ENCODE data around the gene ZCCHC18. TPM values are rescaled to one million over a fixed set of nuclear protein-coding genes. Genes with fewer than 3 reads are reported as not detected.
"Not testable (repeated sequence)": the region's sequence is repeated elsewhere in the genome, so short reads cannot be mapped to it uniquely, and the experiment has no call there.

ZCCHC18 gene
- total RNA-seq, 1 donor from 2014 or later: 0.52 TPM

DNA sequence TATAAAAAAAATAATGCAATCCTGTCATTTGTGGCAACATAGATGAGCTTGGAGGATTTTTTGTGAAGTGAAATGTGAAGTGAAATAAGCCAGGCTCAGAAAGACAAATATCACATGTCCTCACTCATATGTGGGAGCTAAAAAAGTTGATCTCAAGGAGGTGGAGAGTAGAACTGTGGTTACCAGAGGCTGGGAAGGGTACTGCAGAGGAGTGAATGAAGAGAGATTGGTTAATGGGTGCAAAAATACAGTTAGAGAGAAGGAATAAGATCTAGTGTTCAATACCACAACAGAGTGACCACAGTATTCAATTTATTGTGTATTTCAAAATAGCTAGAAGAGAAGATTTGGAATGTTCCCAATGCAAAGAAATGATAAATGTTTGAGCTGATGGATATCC, 13.4 kb upstream of the ZCCHC18 start:
- no peaks in the 10 kb centered on the region for H3K36me3 ChIP-seq (ENCODE audit: control insufficient read depth in 3 of 3, insufficient read depth in 3 of 3, low read length in 3 of 3)
- no peak overlapping the region for H3K27ac ChIP-seq (ENCODE audit: low read depth, low read length)
- H3K4me1 ChIP-seq (ENCODE audit: control insufficient read depth in 3 of 3, insufficient read depth in 3 of 3, low read length in 3 of 3): no peaks in the 10 kb centered on the region
- no peaks in the 10 kb centered on the region for H3K9me3 ChIP-seq (ENCODE audit: control insufficient read depth in 3 of 3, low read length in 3 of 3)
- H3K4me3 ChIP-seq (ENCODE audit: low read length in 3 of 3): no peak overlapping the region
- no peak overlapping the region for H3K9ac ChIP-seq (ENCODE audit: low read depth in 1 of 3, low read length in 3 of 3)
- peaks cover 0 to 8% (median 0%) of the 10 kb centered on the region in 3 donors for H3K27me3 ChIP-seq (ENCODE audit: control insufficient read depth in 3 of 3, insufficient read depth in 3 of 3, low read length in 3 of 3)

GRCh38 chrX:104104676-104105075, 7.6 kb upstream of the ZCCHC18 start:
- Histone ChIP-seq H3K4me3 (ENCODE audit: low read length in 3 of 3) (no peak overlapping the region), H3K9me3 (ENCODE audit: control insufficient read depth in 3 of 3, low read length in 3 of 3) (peaks cover 0 to 2% (median 0%) of the 10 kb centered on the region in 3 donors), H3K9ac (ENCODE audit: low read depth in 1 of 3, low read length in 3 of 3) (no peak overlapping the region), H3K4me1 (ENCODE audit: control insufficient read depth in 3 of 3, insufficient read depth in 3 of 3, low read length in 3 of 3) (no peaks in the 10 kb centered on the region), H3K27ac (ENCODE audit: low read depth, low read length) (no peak overlapping the region), H3K36me3 (ENCODE audit: control insufficient read depth in 3 of 3, insufficient read depth in 3 of 3, low read length in 3 of 3) (no peaks in the 10 kb centered on the region), H3K27me3 (ENCODE audit: control insufficient read depth in 3 of 3, insufficient read depth in 3 of 3, low read length in 3 of 3) (peaks cover 0 to 12% (median 0%) of the 10 kb centered on the region in 3 donors)

DNA sequence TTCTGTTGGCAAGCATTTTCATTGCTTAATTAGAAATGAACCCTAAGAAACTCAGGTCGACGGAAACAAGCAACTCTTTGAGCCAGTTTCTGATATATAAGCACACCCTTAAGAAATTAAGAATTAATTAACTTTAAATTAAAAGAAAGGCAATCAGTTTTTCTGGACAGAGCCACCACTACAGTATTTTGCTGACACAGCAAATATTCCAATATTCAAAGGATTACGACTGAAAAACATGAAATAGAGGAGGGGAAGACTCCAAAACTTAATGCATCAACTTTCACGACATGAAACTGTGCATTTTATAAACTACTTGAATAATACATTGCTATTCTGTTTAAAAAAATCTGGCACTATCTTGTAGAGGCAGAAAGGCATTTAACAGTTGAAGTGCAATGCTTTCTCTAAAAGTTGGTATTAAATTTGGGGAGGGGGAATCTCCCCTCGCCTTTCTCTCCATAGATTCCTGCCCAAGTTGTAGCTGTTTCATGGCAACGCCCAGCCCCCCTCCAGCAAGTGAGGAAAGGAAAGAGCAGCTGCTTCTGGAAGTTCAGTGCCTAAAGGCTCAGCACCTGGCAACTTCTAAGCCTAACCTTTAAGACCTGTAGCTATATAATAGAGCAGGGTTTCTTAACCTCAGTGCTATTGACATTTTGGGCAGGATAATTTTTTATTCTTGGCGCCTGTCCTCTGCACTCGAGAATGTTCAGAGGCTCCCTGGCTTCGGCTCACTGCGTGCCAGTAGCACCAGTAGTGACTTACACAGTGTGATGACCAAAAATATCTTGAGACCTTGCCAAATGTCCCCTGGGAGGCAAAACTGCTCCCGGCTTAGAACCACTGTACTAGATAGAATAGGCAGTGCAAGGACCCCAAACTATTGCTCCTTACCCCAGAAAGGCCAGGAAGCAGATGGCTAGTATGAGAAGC, 6.7 kb upstream of the ZCCHC18 start:
- H3K36me3 ChIP-seq (ENCODE audit: control insufficient read depth in 3 of 3, insufficient read depth in 3 of 3, low read length in 3 of 3): no peaks in the 10 kb centered on the region
- H3K4me1 ChIP-seq (ENCODE audit: control insufficient read depth in 3 of 3, insufficient read depth in 3 of 3, low read length in 3 of 3): no peaks in the 10 kb centered on the region
- no peak overlapping the region for H3K4me3 ChIP-seq (ENCODE audit: low read length in 3 of 3)
- H3K27me3 ChIP-seq (ENCODE audit: control insufficient read depth in 3 of 3, insufficient read depth in 3 of 3, low read length in 3 of 3): peaks cover 0 to 12% (median 0%) of the 10 kb centered on the region in 3 donors
- H3K27ac ChIP-seq (ENCODE audit: low read depth, low read length): no peak overlapping the region
- H3K9ac ChIP-seq (ENCODE audit: low read depth in 1 of 3, low read length in 3 of 3): no peak overlapping the region
- peaks cover 0 to 2% (median 0%) of the 10 kb centered on the region in 3 donors for H3K9me3 ChIP-seq (ENCODE audit: control insufficient read depth in 3 of 3, low read length in 3 of 3)

- Histone ChIP-seq H3K4me3 (ENCODE audit: low read length in 3 of 3) (no peak overlapping the region), H3K36me3 (ENCODE audit: control insufficient read depth in 3 of 3, insufficient read depth in 3 of 3, low read length in 3 of 3) (no peaks in the 10 kb centered on the region), H3K27me3 (ENCODE audit: control insufficient read depth in 3 of 3, insufficient read depth in 3 of 3, low read length in 3 of 3) (peaks cover 0 to 18% (median 0%) of the 10 kb centered on the region in 3 donors), H3K9me3 (ENCODE audit: control insufficient read depth in 3 of 3, low read length in 3 of 3) (peaks cover 0 to 2% (median 0%) of the 10 kb centered on the region in 3 donors), H3K9ac (ENCODE audit: low read depth in 1 of 3, low read length in 3 of 3) (no peak overlapping the region), H3K27ac (ENCODE audit: low read depth, low read length) (no peak overlapping the region), H3K4me1 (ENCODE audit: control insufficient read depth in 3 of 3, insufficient read depth in 3 of 3, low read length in 3 of 3) (peaks cover 2 to 6% (median 5%) of the 10 kb centered on the region in 3 donors)
These were observed 3.4 kb upstream of the ZCCHC18 start for GRCh38 chrX:104108955-104109354.

DNA sequence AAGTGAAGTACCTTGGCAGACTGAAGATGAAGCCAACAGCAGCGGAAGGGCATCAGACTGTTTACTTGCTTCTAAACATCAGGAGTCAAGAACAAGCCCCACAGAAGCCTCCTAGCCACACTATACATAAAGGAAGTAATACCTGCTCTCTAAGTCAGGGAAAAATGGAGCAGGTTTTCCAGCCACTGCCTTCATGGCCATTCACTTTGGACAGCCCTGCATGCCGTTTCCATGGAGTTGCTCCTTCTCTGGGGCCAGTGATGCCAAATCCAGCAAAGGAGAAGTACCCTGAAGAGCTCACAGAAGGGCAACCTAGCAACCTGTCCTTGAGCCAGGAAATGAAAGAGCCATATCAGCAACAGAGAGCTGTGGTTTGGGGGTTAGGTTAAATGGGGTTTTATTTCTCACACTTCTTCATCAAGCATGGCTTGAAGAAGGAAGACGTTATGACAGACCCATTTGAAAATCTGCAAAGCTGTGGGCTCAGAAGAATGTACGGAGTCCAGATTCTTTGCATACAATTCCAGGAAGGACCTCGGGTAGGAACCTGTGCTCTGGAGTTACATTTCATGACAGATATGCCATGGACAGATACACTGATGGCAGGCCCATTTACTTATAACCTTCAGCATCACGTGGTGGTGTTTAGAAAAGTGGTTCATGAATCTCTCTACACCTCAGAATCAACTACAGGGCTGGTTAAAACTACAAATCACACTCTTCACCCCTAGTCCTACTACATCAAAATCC, 1.7 kb upstream of the ZCCHC18 start:
- not testable (repeated sequence) for H3K27ac ChIP-seq (ENCODE audit: low read depth, low read length); H3K36me3 ChIP-seq (ENCODE audit: control insufficient read depth in 3 of 3, insufficient read depth in 3 of 3, low read length in 3 of 3); H3K4me3 ChIP-seq (ENCODE audit: low read length in 3 of 3); H3K4me1 ChIP-seq (ENCODE audit: control insufficient read depth in 3 of 3, insufficient read depth in 3 of 3, low read length in 3 of 3); H3K9ac ChIP-seq (ENCODE audit: low read depth in 1 of 3, low read length in 3 of 3); H3K9me3 ChIP-seq (ENCODE audit: control insufficient read depth in 3 of 3, low read length in 3 of 3)
- H3K27me3 ChIP-seq (ENCODE audit: control insufficient read depth in 3 of 3, insufficient read depth in 3 of 3, low read length in 3 of 3): peaks cover 0 to 18% (median 0%) of the 10 kb centered on the region in 3 donors

DNA sequence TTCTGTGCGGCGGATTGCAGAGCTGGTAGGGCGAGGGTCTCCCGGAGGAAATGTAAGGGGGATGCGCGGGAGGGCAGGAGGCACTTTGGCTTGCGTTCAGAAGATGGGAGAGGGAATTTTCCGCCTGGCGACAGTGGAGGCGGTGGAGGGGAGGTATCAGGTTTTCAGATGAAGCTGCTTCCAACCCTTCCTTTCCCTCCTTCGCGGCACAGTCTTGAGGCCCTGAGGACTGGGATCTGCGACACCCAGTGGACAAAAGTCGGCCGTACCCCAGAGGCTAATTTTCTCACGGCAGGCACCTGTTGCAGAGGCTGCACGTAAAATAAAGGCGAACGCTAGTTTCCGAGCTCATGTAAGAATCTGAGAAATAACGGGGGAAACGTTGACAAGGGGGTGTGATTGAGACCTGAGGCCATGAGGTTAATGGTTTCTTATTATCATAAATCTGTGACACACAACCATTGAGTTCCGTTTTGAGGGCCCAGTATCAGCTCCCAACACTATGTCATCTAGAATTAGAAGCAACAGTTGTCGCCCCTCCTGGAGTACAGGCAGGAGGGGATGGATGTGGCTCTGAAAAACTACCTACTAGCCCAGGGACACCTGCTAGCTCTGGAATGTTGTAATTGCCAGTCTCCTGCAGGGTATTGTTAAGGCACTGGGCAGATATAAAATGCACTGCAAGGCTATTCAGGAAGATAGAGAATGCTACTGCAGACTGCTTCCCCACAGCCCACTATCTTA, 1.1 kb downstream of the ZCCHC18 start:
- peak overlapping the region; percentile 66 to 69 (median 67) for H3K4me3 ChIP-seq (ENCODE audit: low read length in 3 of 3)
- H3K4me1 ChIP-seq (ENCODE audit: control insufficient read depth in 3 of 3, insufficient read depth in 3 of 3, low read length in 3 of 3): peaks cover 2 to 6% (median 5%) of the 10 kb centered on the region in 3 donors
- H3K9ac ChIP-seq (ENCODE audit: low read depth in 1 of 3, low read length in 3 of 3): no peak overlapping the region
- no peaks in the 10 kb centered on the region for H3K36me3 ChIP-seq (ENCODE audit: control insufficient read depth in 3 of 3, insufficient read depth in 3 of 3, low read length in 3 of 3)
- H3K27ac ChIP-seq (ENCODE audit: low read depth, low read length): no peak overlapping the region
- no peaks in the 10 kb centered on the region for H3K9me3 ChIP-seq (ENCODE audit: control insufficient read depth in 3 of 3, low read length in 3 of 3)
- H3K27me3 ChIP-seq (ENCODE audit: control insufficient read depth in 3 of 3, insufficient read depth in 3 of 3, low read length in 3 of 3): peaks cover 0 to 16% (median 0%) of the 10 kb centered on the region in 3 donors

GRCh38 chrX:104117759-104118158, 5.4 kb downstream of the ZCCHC18 start:
- H3K36me3 ChIP-seq (ENCODE audit: control insufficient read depth in 3 of 3, insufficient read depth in 3 of 3, low read length in 3 of 3): no peaks in the 10 kb centered on the region
- H3K9me3 ChIP-seq (ENCODE audit: control insufficient read depth in 3 of 3, low read length in 3 of 3): no peaks in the 10 kb centered on the region
- no peak overlapping the region for H3K4me3 ChIP-seq (ENCODE audit: low read length in 3 of 3)
- H3K27ac ChIP-seq (ENCODE audit: low read depth, low read length): no peak overlapping the region
- peaks cover 0 to 5% (median 0%) of the 10 kb centered on the region in 3 donors for H3K27me3 ChIP-seq (ENCODE audit: control insufficient read depth in 3 of 3, insufficient read depth in 3 of 3, low read length in 3 of 3)
- peaks cover 0 to 6% (median 5%) of the 10 kb centered on the region in 3 donors for H3K4me1 ChIP-seq (ENCODE audit: control insufficient read depth in 3 of 3, insufficient read depth in 3 of 3, low read length in 3 of 3)
- H3K9ac ChIP-seq (ENCODE audit: low read depth in 1 of 3, low read length in 3 of 3): no peak overlapping the region

GRCh38 chrX:104118765-104119164, 6.4 kb downstream of the ZCCHC18 start:
- Histone ChIP-seq H3K4me3 (ENCODE audit: low read length in 3 of 3) (no peak overlapping the region), H3K9ac (ENCODE audit: low read depth in 1 of 3, low read length in 3 of 3) (no peak overlapping the region), H3K36me3 (ENCODE audit: control insufficient read depth in 3 of 3, insufficient read depth in 3 of 3, low read length in 3 of 3) (no peaks in the 10 kb centered on the region), H3K4me1 (ENCODE audit: control insufficient read depth in 3 of 3, insufficient read depth in 3 of 3, low read length in 3 of 3) (peaks cover 0 to under 1% (median under 1%) of the 10 kb centered on the region in 3 donors), H3K9me3 (ENCODE audit: control insufficient read depth in 3 of 3, low read length in 3 of 3) (no peaks in the 10 kb centered on the region), H3K27me3 (ENCODE audit: control insufficient read depth in 3 of 3, insufficient read depth in 3 of 3, low read length in 3 of 3) (peaks cover 0 to 5% (median 0%) of the 10 kb centered on the region in 3 donors), H3K27ac (ENCODE audit: low read depth, low read length) (no peak overlapping the region)

DNA sequence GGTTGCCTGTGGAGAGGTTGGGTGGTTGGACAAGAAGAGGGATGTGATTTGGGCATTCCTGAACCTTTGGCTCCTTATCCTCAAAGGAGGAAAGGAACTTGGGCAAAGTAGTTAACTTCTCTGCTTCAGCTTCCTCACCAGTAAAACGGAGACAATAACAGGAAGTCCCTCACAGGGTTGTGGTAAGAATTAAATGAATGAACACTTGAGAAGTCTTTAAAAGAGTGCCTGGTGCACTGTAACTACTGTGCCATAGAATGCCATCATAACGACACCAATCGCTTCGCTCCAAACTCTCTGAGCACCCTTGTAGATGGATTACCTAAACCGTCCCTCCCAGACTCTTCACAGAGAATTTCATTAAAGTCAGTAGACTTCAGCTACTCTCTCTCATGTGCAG, 10.5 kb downstream of the ZCCHC18 start:
- H3K27me3 ChIP-seq (ENCODE audit: control insufficient read depth in 3 of 3, insufficient read depth in 3 of 3, low read length in 3 of 3): no peaks in the 10 kb centered on the region
- no peaks in the 10 kb centered on the region for H3K4me1 ChIP-seq (ENCODE audit: control insufficient read depth in 3 of 3, insufficient read depth in 3 of 3, low read length in 3 of 3)
- no peak overlapping the region for H3K9ac ChIP-seq (ENCODE audit: low read depth in 1 of 3, low read length in 3 of 3)
- H3K27ac ChIP-seq (ENCODE audit: low read depth, low read length): no peak overlapping the region
- H3K4me3 ChIP-seq (ENCODE audit: low read length in 3 of 3): no peak overlapping the region
- no peaks in the 10 kb centered on the region for H3K9me3 ChIP-seq (ENCODE audit: control insufficient read depth in 3 of 3, low read length in 3 of 3)
- H3K36me3 ChIP-seq (ENCODE audit: control insufficient read depth in 3 of 3, insufficient read depth in 3 of 3, low read length in 3 of 3): no peaks in the 10 kb centered on the region

Measured in skeletal muscle tissue (tissue), 4 donors.